ENCODE results near the gene ERBB4.

- no peak for TF ChIP-seq CTCF (IDR thresholded peaks at IDR 0.05)
- no peak for TF ChIP-seq MYC (IDR thresholded peaks at IDR 0.05; ENCODE audit: borderline replicate concordance, low read length)
- no peak for TF ChIP-seq POLR2A (IDR thresholded peaks at IDR 0.05; ENCODE audit: low read length)
- TF ChIP-seq HDAC2 (IDR thresholded peaks at IDR 0.05) = no peak
- no peak for TF ChIP-seq EP300 (IDR thresholded peaks at IDR 0.05)
- TF ChIP-seq NR3C1 (IDR thresholded peaks at IDR 0.05) = no peak
- TF ChIP-seq MAX (IDR thresholded peaks at IDR 0.05) = no peak
- no peak for TF ChIP-seq GATA3 (IDR thresholded peaks at IDR 0.05; ENCODE audit: borderline replicate concordance)
- no peak for TF ChIP-seq CEBPB (IDR thresholded peaks at IDR 0.05)
- TF ChIP-seq JUN (IDR thresholded peaks at IDR 0.05) = no peak
Measured at GRCh38 chr2:211611061-211611518, 927.5 kb downstream of the ERBB4 start.
